Measurements from ENCODE around the gene TAGLN3.

TAGLN3 gene

GRCh38 chr3:111978583-111979433 lies 19.9 kb upstream of the TAGLN3 start, which contains the start of gene ABHD10:
ABHD10 (plus strand) TSS chr3:111979026; CDS start chr3:111979062, 36 bp downstream.
- peak; percentile 93 for DNase-seq

DNA sequence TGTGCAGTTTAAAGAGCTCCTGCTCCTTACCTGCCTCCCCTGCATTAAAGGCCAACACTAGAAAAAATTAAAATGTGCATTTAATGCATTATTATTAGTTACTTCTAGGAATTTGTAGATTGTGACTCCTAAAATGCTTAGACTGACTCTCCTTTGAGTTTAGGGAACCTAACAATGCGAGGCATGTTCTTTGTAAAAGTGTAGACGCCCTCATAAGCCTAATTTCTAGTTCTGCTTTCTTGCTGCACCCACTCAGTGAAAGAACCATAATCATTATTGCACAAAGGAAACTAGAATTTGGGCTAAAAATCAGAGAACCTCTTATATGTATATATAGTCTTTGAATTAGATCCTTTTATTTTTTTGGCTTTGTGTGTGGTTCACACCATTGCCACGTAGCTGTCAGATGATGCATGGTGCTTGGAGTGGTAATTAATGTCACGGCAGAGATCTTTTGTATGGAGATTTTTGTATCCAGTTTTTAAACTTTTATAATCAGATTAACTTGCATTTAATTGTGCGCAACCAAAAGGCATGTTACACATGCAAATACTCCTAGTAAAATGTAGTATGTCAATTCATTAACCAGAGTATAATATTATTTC lies 19.2 kb upstream of the TAGLN3 start:
- DNase-seq, result peak; percentile 26

DNA sequence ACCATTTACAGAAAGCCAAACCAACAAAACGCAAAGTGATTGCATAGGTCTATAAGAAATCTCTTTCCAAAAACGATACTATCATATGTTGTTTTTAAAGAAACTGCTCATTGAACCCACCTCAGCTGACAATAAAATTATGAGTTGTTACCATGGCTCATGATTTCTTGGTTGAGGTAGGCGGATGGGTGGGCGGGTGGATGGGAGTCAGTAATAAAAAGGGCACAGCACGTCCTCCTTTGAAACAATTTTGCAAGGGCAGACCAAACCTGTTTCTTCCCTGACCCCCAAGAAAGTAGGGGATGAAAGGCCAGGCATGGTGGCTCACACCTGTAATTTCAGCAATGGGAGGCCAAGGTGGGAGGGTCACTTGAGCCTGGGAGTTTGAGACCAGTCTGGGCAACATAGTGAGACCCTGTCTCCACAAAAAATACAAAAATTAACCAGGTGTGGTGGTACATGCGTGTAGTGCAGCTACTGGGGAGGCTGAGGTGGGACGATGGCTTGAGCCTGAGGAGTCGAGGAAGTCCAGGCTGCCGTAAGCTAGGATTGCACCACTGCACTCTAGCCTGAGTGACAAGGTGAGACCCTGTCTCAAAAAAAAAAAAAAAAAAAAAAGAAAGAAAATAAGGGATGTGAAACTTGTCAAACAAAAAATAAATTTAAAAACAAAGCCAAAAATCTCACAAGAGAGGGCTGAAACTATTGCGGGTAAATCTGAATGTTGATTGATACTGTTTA lies 17.8 kb upstream of the TAGLN3 start:
- DNase-seq, result no peak

- DNase-seq, result no peak
Measured at GRCh38 chr3:111981457-111981763, 17.3 kb upstream of the TAGLN3 start.

DNA sequence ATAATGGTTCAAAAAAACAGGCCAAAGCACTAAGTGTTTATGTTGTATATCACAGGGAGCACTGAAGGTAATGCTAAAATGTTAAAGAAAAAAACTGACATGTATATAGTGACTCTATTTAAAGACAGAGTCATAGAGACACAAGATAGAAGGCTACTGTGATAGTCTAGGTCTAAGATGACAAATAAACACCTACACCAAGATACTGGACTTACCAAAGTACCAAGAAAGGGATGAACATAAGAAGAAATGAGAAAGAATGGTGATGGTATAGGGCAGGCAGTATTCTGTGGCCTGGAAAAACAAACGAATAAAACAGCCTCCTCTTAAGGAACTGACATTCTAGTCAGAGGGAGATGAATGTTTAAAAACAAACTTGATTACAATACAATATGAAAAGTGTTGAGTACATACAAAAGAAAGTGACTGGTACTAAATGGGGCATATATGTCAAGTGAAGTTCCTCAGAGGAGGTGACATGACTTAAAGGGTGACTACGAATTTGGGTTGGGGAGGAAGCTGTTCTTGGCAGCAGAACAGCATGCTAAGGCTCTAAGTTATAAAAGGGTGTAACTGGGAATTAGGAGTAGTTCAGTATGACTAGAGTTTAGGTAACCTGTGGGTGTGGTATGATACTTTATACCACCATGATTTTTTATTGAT lies 14.0 kb upstream of the TAGLN3 start:
- DNase-seq, result no peak

DNA sequence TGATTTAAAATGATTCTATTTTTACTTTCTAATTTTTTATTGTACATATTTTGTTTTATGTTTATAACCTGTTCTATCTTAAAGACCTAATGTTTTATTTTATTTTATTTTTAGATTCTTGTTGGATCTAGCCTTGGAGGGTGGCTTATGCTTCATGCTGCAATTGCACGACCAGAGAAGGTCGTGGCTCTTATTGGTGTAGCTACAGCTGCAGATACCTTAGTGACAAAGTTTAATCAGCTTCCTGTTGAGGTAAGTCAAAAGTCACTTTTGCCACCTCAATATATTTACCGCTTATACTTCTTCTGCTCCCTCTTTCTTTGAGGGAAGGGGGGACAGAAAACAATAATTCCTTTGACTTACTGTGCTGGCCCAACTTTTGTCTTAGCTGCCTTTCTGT lies 11.9 kb upstream of the TAGLN3 start:
- DNase-seq, result no peak

GRCh38 chr3:111989061-111989678 lies 9.6 kb upstream of the TAGLN3 start:
- peak; percentile 26 for DNase-seq

GRCh38 chr3:111993038-111993437 lies 5.7 kb upstream of the TAGLN3 start:
- no peak for DNase-seq

DNA sequence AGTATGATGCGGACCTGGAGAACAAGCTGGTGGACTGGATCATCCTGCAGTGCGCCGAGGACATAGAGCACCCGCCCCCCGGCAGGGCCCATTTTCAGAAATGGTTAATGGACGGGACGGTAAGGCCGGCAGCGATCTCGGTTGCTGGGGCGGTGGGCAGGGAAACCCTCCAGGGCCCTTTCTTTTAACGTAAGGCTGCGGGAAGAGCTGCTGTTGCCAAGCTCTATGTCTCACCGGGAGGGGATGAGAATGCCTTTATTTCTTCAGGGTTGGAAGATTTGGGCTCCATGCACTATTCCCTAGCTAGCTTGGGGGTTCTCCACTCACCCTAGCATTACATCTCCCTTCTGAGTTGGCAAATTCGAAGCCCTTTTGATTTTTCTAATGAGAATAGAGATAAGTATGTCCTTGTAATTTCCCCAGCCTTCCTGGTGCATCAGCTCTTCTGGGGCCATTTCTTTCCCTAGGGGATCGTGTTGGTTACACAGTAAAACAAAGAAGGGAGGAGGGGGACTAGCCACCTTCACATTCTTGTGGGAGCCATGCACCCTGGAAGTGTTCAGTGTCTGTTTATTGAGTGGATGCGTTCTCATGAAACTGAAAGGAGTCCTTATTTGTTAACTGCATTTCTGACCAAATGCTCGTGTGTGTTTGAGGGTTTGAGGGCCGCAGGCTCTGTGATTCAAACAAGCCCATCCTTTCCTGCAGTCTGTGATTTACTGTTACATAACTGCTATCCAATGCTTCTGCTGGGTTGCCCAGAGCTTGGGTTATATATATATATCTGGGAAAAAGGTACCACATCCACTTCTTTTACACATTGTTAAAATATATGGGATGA lies 982 bp downstream of the TAGLN3 start:
- DNase-seq, result no peak

DNA sequence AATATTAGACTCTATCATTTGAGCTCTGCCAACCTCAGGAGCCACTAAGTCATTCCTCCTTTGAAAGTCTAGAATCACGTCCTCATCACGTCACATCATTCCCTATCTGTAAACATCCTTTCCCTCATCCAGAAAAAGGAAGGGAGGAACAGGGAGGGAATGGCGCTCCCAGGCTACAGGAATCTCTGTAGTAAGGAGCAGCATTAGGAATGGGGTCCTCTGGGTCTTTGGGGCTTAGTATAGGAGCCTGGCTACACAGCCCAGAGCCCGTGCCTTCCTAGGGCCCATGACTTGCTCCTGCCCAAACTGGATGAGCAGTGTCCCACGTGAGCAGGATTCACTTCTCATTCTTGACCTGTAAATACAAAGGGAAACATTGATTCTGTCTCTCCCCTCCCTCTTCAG lies 1.6 kb downstream of the TAGLN3 start:
- DNase-seq, result no peak

DNA sequence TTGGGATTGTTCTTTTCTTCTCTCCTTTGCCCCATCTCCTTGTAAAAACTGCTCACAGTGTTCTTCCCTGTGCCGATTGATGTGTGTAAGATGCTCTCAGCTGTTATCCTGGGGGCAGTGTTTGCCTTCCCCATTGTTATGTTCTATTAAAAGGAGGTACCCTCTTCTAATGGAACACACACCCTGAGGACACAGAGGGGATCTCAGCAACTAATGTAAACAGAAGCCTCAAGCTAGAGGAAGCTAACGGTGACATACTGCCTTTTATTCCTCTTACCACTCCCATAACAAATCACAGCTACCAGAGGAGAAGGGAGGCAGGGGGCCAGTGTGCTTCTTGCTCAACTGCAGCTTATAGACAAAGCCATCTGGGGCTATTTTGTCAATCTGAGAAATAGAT lies 2.2 kb downstream of the TAGLN3 start:
- DNase-seq, result no peak

GRCh38 chr3:112001526-112001925 lies 2.8 kb downstream of the TAGLN3 start:
- DNase-seq, result no peak

- no peak for DNase-seq
Measured at GRCh38 chr3:112002096-112002971, 3.6 kb downstream of the TAGLN3 start.

- DNase-seq, result no peak
Measured at GRCh38 chr3:112003321-112004080, 4.8 kb downstream of the TAGLN3 start.

- DNase-seq, result no peak
Measured at GRCh38 chr3:112004187-112004586, 5.5 kb downstream of the TAGLN3 start.

DNA sequence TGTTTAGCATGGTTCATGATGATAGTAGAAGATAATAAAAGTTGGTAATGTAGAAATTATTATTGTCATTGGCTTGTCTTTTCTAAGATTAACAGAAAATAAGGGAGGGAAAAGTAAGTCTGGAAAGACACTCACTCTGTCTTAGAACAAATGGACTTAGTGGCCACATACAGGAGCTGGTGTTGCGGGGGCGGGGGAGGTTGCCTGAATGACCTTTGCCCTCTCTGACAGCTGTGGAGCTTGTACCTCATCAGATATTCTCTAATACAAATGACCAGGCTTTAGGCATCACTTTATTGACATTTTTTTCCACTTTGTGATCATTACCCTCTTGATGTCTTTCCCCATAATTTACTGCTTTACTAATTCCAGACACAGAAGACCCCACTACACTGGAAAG lies 5.9 kb downstream of the TAGLN3 start:
- DNase-seq, result no peak

- DNase-seq, result no peak
Measured at GRCh38 chr3:112005091-112005672, 6.5 kb downstream of the TAGLN3 start.

DNA sequence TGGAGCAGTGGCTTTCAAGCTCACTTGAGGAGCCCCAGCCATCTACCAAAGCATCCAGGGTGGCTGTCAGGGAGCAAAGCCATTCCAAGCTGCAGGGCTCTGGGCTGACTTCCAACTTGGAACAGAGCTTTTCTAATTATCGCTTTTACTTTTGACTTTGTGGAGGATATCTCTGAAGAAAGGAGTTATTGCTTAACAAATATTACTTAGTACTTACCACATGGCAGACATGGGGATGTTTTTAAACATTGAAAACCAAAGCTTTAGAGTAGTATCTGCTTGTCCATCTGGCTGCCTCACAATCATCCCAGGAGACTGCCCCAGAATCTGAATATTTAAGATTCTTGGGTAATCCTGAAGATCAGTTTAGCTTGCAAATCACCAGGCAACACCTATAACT lies 8.9 kb downstream of the TAGLN3 start:
- DNase-seq, result peak; percentile 9

GRCh38 chr3:112009670-112010069 lies 10.9 kb downstream of the TAGLN3 start:
- no peak for DNase-seq

DNA sequence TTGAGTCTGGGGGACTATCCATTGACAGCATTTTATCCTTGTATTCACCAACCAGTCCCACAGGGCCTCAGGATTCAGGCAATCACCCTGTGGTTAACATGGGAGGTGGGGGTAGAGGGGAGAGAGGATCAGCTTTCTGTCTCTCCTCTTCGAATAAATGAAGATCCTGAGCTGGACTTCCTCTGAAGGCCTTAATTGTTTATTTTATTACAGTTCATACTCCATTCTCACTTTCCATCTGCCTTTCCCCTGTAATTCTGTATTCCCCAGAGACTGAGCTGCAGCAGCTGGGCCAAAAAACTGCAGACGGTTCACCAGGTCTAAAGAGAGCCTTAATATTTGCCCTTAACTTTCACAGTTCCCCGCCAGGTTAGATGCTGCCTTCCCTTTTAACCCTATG lies 11.9 kb downstream of the TAGLN3 start:
- peak; percentile 54 for DNase-seq

Data from NCI-H446 treated with DMSO at 0.1 percent for 48 hours (cell line).